ENCODE measurements around the gene SDSL. TPM values are rescaled to one million over a fixed set of nuclear protein-coding genes. Genes with fewer than 3 reads are reported as not detected.

The SDSL gene
- total RNA-seq, 1 experiment from 2014 or later = 0.46 TPM

DNA sequence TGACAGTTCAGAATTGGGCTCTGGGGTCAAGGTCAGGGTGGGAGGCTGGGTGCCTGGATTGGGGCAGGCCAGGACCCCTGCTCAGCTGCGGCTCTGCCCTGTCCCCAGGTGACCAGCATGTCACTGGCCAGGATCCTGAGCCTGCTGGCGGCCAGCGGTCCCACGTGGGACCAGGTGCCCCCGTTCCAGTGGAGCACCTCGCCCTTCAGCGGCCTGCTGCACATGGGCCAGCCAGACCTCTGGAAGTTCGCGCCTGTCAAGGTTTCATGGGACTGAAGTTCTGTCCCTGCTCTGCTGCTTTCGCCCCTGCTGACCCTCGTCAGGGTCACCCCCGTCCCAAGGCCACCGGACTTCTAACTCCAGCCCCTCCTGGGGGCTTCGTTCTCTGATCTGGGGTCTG is 33.8 kb upstream of the SDSL start:
- H3T11ph ChIP-seq (ENCODE audit: low read length) = no peak overlapping the region
- H3K18ac ChIP-seq (ENCODE audit: insufficient read length, low read depth, low read length) = no peak overlapping the region
- no peaks in the 10 kb centered on the region for H3K9me3 Mint-ChIP-seq
- H4K91ac ChIP-seq (ENCODE audit: insufficient read length, low read depth, low read length) = no peak overlapping the region
- no peaks in the 10 kb centered on the region for H3K9me3 ChIP-seq (ENCODE audit: control insufficient read depth, low read depth, low read length)
- no peak overlapping the region for H3K9ac ChIP-seq (ENCODE audit: extremely low read depth, insufficient read length, low read length)
- H3K4me2 ChIP-seq (ENCODE audit: insufficient read depth, insufficient read length, low read length) = no peak overlapping the region
- H3K79me1 ChIP-seq (ENCODE audit: insufficient read depth, low read depth, low read length, poor library complexity, severe bottlenecking) = no peaks in the 10 kb centered on the region
- H3K23ac ChIP-seq (ENCODE audit: insufficient read length, low read depth, low read length) = no peak overlapping the region
- H3K4me1 Mint-ChIP-seq = peaks cover 2 to 3% of the 10 kb centered on the region in 2 experiments; a peak in 3 of 4 replicates
- no peaks in the 10 kb centered on the region for H3K79me2 ChIP-seq (ENCODE audit: insufficient read depth, low read length)
- no peak for DNase-seq
- no peak overlapping the region for H2BK15ac ChIP-seq (ENCODE audit: low read depth, low read length)
- no peak overlapping the region for H2AK5ac ChIP-seq (ENCODE audit: insufficient read length, low read length)
- TF ChIP-seq, protein P1, sequence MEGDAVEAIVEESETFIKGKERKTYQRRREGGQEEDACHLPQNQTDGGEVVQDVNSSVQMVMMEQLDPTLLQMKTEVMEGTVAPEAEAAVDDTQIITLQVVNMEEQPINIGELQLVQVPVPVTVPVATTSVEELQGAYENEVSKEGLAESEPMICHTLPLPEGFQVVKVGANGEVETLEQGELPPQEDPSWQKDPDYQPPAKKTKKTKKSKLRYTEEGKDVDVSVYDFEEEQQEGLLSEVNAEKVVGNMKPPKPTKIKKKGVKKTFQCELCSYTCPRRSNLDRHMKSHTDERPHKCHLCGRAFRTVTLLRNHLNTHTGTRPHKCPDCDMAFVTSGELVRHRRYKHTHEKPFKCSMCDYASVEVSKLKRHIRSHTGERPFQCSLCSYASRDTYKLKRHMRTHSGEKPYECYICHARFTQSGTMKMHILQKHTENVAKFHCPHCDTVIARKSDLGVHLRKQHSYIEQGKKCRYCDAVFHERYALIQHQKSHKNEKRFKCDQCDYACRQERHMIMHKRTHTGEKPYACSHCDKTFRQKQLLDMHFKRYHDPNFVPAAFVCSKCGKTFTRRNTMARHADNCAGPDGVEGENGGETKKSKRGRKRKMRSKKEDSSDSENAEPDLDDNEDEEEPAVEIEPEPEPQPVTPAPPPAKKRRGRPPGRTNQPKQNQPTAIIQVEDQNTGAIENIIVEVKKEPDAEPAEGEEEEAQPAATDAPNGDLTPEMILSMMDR (conservative IDR thresholded peaks at IDR 0.05) = no peak
- H3K14ac ChIP-seq (ENCODE audit: insufficient read depth, low read length) = no peak overlapping the region; the same call in 1 of the 2 replicates
- no peak overlapping the region for H2BK20ac ChIP-seq (ENCODE audit: low read depth, low read length, poor library complexity, severe bottlenecking)
- H3K27me3 Mint-ChIP-seq (ENCODE audit: low read depth) = no peaks in the 10 kb centered on the region; the same call in 1 of the 2 replicates
- peaks cover 4 to 36% (median 35%) of the 10 kb centered on the region in 3 experiments; a peak in 6 of 7 replicates for H3K36me3 Mint-ChIP-seq (ENCODE audit: insufficient read depth in 1 of 3, low read depth in 3 of 3)
- no peak overlapping the region for H2BK12ac ChIP-seq (ENCODE audit: insufficient read length, low read depth, low read length)
- H2BK5ac ChIP-seq (ENCODE audit: insufficient read length, low read length) = no peak overlapping the region
- WGBS (ENCODE audit: extremely low coverage, insufficient read length, low lambda C conversion rate) = no CpG with 5 or more reads among the region's 14 CpGs
- no peaks in the 10 kb centered on the region for H3K23me2 ChIP-seq (ENCODE audit: insufficient read length, low read depth, low read length, poor library complexity, severe bottlenecking)
- no peak overlapping the region for H3K27ac Mint-ChIP-seq
- no peak overlapping the region for H3K56ac ChIP-seq (ENCODE audit: insufficient read length, low read depth, low read length)
- H3K4me1 ChIP-seq (ENCODE audit: insufficient read depth, low read length) = no peaks in the 10 kb centered on the region
- no peak overlapping the region for H3K4ac ChIP-seq (ENCODE audit: low read depth, low read length)
- no peaks in the 10 kb centered on the region for H3K27me3 ChIP-seq (ENCODE audit: insufficient read depth, low read length)
- H3K27ac ChIP-seq (ENCODE audit: insufficient read length, low read depth, low read length) = no peak overlapping the region
- H2AFZ ChIP-seq (ENCODE audit: low read length) = no peak overlapping the region
- no peak overlapping the region for H2BK120ac ChIP-seq (ENCODE audit: low read depth, low read length, poor library complexity, severe bottlenecking)
- H4K5ac ChIP-seq (ENCODE audit: insufficient read length, low read depth, low read length) = no peak overlapping the region
- no peaks in the 10 kb centered on the region for H4K20me1 ChIP-seq (ENCODE audit: control insufficient read depth, insufficient read depth, insufficient read length)
- no peak overlapping the region for H4K8ac ChIP-seq (replicated peaks; ENCODE audit: insufficient read length, low read depth, low read length)
- H3K4me3 Mint-ChIP-seq = no peak overlapping the region
